NCI-H1436 (cell line): Measurements from ENCODE around the gene MRPL28.
A peak's percentile ranks its signal among the peaks of the same experiment; 100 is the strongest.
"Not testable (repeated sequence)": the region's sequence is repeated elsewhere in the genome, so short reads cannot be mapped to it uniquely, and the experiment has no call there.

Experiments used
- DNase-seq: peaks from one replicate; lab custom pipeline; 2025; lab: John Stamatoyannopoulos, UW

Gene MRPL28

DNA sequence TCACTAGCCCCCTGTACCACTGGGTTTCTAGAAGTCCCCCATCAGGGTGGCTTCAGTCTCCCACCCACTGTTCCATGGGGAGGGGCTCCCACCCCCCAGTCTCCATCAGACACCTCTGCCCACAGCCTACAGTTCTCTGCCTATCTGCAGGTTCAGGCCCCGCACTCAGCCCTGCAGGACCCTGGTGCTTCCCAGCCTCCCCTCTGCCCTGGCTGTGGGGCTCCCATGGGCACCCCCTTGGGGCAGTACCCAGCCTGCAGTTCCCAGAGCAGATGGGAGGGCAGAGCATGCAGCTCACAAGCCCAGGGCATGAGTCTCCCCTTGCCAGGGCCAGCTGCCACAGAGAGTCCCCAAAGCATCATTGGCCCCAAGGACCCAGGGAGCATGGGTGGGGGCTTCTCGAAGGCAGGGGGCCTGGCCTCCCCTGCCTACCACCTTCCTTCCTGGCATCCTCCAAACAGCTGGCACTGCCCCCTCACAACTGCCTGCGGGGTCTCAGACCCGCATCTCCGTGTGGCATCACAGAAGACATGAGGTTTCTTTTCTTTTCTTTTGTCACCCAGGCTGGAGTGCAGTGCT, 2.8 kb upstream of the MRPL28 start:
- no peak for DNase-seq

DNA sequence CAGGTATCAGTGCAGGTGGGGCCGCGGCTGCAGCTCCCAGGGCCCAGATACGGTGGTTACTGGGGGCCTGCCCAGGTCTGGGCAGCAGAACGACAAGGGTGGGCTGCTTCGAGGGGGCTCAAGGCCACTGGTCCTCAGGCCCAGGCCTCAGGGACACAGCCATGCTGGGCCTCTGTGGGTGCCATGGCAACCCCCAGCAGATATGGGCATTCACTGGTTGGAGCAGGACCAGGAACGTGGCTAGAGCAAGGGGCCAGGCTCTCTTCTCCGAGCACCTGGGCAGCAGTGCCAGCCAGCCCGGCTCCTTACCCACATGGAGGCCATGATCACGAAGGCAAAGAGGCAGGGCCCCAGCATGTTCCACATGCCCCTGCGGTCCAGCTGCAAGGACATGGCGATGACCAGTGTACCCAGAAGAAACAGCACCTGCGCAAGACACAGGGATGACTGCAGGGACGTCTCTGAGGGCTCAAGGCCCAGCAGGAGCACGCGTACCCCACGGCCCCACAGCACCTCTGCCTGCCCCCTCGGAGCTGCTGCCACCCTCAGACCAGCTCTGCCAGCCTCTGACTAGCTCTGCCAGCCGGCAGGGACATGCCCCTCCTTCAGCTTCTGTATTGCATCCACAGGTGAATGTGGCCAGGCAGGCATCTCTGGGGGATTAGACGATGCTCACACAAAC, 2.1 kb upstream of the MRPL28 start:
- no peak for DNase-seq

DNA sequence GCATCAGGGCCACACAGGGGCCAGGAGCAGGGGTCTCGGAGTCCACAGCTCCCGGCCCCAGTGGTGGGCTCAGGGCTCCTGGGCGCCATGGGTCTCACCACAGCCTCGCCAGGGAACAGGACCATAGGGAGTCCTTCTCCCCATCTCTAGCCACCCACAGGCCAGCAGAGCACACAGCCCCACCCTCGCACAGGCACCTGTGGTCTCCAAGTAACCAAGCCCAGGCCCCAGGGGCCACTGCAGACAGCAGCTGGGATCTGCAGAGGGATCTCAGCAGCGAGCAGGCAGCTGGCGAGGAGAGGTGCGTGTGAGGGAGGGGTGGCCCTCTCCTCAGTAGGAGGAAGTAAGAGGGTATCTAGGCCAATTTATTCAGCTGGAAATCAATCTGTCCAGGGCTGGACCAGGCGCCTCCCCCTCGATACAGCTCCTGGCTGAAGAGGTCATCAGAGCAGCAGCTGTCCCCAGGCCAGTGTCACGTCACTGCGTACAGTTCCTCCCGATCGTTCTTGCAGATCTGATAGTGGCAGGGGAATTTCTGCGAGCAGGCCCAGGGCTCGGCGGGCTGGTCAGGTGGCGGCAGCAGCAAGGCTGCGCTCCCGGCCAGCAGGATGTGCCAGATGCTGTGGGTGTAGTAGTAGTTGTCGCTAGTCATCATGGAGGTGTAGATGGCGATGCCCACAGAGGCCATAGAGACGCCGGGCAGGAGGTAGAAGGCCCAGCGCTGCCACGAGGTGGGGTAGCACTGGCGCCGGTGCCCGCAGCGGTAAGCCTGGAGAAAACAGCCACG, 1.4 kb upstream of the MRPL28 start:
- no peak for DNase-seq

DNA sequence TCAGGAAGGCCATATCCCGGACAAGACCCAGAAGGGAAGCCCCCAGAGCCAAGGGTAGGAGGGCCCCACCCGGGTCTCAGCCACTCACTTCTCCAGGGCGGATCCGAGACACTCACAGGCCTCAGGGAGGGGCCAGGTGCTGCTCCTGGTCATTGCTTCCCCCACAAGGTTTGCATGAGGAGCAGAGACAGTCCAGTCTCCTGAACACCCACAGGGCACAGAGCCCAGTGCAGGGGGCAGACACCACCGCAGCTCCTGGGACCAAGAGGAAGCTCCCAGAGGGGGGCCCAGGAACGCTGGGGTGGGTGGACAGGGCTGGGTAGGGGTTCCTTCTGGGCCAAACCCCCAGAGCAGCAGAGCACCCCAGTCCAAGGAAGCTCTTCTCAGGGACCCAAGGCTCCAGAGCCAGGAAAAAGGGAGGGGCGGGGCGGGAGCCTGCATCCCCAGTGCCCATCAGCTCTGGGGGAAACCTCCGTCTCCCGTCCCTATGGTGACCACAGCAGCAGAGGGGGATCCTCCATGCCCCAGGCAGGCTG, 709 bp upstream of the MRPL28 start:
- DNase-seq, result no peak

DNA sequence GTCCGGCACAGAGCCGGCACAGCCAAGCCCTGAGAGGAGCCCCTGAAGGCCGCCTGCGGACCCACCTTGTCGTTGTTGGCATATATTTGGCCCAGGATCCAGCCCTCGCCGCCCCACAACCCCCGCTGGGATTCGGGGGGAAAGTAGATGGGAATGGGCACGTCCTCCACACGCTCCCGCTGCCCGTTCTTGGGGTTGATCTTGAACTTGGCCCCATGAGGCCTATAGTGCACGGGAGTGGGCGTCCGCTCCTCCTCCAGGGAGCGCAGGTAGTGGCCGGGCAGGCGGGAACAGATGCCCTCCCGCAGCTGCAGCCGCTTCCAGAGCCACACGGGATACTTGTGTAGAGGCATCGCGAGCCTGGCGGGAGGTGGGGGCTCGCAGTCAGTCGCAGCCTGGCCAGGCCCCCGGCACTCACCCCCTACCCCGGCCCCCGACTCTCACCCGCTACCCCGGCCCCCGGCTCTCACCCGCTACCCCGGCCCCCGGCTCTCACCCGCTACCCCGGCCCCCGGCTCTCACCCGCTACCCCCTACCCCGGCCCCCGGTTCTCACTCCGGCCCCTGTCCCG, 387 bp downstream of the MRPL28 start:
- DNase-seq, result no peak

DNA sequence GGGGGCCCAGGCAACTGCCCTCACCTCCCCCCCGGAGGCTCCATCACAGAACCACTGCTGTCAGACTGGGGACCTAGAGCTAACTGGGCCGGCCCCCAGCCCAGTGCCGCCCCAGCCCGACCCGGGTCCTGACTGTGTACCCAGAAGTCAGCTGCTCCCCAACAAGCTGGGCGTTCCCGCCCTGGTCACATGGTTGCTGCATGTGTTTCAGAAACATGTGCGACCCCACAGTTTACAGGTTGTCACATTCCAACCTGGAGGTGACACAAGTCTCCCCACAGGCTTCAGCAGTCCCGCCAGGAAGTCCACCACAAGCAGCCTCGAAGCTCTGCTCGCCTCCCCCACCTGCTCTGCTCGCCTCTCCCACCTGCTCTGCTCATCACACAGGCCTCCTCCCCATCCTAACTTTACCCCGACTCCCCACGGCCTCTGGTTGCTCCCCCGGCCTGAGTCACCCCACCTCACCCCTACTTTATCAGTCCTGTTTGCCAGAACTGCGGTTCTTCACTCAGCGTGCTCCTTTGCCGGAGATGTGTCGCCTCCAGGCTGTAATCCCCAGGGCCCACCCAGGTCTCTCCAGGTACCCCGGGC, 968 bp downstream of the MRPL28 start:
- DNase-seq, result no peak

DNA sequence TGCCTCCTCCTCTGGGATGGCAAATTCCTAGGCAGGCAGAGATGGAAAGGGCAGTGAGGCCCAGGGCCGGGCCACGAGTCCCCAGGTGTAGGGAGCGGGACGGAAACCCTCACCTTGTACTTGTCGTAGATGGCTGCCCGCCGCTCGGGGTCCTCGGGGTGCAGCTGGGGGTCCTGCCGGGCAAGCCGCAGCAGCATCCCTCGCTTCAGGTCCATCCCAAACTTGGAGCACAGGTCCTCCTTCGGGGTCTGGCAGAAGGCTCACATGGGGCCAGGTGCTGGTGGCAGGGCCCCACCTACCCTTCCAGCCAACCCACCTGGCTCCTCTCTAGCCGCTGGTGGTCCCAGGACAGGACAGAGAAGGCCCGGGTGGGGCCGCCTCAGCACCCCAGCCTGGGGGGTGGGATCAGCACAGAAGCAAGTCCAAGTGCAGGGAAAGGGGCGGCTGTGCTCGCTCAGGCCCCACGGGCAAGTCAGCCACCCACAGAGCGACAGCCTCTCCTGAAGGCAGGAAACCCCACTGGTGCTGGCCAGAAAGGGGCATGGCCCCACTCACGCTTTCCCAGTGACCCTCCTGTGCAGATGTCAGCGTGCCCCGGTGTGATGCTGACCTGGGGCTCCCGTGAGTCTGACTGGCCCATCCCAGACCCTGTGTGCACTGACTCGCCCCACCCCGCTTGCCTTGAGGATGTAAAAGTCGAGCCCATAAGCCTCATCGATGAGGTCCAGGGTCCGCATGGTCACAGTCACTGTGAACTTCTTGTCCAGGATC, 1.8 kb downstream of the MRPL28 start:
- DNase-seq, result no peak

DNA sequence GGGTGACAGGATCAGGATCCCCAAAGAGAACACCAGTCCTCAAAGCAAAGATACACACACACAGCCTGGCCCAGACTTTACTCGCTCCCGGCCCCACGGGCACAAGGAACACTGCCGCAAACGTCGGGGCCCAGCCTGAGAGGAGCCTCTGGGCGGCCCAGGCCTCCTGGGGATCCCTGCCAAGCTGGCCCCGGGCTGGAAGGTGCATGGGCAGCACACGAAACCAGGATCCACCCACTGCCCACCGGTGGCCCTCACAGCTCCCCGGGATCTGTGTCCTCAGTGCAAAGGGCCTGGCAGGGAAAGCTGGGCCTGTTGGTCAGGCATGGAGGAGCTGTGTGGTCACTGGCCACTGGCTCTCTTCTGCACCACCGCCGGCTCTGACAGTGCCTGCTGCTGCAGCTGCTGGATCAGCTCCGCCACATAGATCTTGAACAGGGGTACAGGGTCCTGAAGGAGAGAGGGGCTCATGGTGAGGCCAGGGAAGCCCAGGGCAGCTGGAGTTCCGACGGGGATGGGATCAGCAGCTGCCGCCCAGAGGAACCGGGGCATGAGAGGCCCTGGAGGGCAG, 2.9 kb downstream of the MRPL28 start:
- DNase-seq, result no peak

DNA sequence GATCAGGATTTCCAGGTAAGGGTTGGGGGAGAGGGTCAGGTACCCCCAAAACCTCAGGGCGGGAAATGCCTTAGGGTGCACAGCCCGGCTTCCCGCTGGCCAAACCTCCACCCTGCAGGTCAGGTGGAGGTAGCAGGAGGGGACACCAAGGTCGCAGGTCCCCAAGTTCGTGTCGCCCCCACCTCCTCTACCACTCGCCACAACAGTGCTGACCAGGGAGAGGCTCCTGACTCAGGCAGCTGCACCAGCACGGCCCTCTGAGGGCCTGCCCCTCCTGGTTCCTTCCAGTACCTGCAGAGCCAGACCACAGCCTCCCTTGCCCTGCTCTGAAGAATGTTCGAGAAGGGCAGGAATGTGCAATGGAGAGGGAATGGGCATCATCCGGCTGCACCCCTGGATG, 3.9 kb downstream of the MRPL28 start:
- DNase-seq, result no peak

DNA sequence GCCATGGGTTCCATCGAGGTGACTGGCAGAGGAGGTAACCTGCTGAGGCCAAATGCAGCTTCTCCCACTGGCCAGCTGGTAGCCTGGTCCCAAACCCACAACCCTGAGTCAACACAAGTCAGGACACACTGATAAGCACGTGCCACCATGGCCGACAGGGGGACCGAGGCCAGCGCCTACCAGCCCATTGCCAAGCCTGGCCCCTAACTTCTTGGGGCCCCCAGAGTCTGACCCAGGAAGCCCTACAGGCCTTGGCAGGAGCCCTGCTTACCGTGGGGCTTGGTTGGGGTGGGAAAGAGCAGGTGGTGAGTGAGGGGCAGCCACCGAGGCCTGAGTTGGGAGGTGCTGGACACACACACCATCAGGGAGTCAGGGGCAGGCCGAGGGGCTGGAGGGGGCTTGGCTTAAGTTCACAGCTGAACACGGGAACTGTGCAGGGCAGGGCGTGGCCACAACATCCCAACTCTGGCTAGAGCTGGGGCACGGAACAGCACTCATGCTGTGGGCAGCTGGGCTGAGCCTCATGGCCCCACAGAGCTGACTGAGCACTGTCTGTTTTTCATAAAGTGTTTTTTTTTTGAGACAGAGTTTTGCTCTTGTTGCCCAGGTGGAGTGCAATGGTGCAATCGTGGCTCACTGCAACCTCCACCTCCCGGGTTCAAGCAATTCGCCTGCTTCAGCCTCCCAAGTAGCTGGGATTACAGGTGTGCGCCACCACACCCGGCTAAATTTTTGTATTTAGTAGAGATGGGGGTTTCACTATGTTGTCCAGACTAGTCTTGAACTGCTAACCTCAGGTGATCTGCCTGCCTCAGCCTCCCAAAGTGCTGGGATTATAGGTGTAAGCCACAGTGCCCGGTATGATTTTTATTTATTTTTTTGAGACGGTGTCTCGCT, 5.5 kb downstream of the MRPL28 start:
- no peak for DNase-seq

DNA sequence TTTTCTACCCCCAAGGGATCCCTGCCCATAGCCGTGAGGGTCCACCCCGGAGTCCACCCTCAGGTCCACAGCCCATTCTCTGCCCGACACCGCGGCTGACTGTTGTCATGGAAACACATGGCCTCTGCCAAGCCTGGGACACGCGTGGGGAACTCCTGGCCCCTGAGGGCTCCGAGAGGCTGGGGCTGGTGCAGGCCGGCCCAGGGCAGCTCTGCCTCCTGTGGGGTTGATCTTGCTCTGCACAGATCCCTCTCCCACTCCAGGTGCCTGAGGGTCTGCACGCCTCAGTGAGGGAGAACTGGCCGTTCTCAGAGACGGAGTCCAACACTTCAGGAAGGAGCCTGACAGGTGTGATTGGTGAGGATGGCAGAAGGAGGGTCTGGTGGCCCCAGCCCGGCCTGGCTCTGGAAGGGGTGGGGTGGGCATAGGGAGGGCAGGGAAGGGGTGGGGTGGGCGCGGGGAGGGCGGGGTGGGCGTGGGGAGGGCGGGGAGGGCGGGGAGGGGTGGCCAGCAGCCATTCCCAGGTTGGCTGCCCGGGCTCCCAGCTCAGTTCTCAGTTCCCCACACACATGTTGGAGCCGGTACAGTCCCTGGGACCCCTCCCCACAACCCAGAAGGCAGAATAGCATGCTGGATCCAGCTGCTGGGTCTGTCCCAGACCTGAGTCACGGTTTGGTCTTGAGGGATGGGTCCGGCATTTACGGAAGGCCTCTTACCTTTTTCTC, 6.4 kb downstream of the MRPL28 start:
- no peak for DNase-seq

DNA sequence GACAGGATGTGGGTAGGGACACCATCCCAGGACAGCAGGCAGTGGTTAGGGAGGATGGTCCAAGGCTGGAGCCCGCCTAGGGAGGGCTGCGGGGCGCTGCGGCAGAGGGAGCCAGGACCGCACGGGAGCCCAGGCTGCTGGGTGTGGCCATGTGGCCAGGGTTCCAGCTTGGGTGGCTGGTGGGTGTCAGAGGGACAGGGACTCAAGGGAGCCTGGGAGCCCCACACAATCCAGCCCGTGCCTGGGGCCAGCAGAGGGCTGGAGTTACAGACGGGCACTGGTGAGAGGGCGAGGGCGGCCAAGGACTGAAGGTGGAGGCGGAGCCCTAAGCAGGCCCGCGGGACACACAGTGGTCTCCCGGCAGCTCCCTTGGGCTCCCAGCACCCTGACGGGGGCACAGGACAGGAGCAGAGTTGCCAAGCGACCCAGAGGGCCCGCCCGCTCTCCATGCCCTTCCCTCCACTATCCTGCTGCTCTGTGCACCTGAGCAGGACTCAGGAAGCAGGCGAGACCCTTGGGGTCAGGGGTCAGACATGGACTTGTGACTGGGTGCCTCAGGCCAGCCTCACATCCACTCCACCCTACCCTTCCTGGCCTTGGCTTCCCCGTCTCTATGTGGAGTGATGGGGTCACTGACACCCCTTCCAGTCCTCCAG, 7.1 kb downstream of the MRPL28 start:
- no peak for DNase-seq

DNA sequence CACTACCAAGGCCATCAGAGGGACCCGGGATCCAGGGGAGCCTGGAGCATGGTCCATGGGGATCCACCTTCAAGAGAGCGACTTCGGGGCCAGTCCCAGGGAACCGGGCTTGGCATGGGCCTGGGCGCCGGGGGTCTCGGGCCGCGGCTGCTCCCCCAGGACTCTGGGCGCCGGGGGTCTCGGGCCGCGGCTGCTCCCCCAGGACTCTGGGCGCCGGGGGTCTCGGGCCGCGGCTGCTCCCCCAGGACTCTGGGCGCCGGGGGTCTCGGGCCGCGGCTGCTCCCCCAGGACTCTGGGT, 7.7 kb downstream of the MRPL28 start:
- not testable (repeated sequence) for DNase-seq

DNA sequence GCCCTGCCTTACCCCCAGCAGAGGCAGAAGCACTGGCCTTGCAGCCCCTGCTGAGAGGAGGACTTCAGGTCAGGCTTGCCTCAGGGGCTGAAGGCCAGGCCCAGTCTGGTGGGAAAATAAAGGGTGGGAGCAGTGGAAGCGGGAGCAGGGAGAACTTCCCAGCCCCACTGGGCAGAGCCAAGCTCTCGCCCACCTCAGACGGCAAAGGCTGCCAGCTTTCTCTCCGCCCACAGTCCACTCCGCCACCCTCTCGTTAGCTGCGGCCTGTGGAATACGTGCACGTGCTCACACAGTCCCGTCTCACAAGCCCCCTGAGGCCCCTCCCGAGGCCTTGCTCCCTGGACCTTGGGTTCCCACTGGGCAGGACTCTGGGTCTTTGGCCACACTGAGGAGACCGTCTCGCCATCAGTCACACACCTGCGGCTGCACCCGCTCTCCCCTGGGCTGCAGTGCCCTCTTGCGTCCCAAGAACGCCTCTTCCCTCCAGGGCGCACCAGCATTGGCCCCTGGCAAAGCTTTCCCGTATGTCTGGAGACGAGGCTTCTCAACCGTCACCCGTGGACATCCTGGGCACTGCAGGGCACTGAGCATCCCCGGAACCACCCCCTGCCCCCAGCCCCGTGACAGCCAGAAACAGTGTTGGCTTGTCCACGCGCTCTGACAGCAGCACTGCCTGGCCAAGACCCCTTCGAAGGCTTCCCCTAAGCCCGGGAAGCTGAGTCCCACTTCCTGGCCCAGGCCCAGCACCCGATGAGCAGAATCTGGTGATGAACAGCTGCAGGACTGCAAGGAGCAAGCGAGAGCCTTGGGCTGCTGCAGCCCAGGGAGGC, 8.3 kb downstream of the MRPL28 start:
- peak; percentile 80 for DNase-seq

DNA sequence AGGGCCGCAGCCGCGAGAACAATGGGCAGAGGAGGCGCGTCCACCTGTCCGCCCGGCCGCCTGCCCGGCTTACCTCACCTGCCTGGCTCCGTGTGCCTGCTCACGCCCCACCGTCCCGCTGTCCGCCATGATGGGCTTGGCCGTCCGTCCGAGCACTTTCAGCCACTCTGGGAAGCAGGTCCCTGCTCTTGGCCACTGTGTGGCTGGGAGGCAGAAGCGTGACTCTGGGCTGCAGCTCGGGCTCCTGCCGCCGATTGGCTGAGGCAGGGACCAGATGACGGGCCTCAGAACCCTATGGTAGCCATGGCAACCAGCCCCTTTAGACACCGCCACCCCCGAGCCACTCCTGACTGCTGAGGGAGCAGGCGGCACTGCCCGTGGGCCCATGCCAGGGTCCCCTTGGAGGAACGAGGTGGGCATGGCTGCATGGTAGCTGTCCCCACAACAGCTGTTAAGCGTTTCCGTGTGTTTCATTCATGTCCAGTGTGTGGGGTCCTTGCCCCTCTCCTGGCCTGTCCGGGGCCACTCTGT, 8.9 kb downstream of the MRPL28 start:
- no peak for DNase-seq

DNA sequence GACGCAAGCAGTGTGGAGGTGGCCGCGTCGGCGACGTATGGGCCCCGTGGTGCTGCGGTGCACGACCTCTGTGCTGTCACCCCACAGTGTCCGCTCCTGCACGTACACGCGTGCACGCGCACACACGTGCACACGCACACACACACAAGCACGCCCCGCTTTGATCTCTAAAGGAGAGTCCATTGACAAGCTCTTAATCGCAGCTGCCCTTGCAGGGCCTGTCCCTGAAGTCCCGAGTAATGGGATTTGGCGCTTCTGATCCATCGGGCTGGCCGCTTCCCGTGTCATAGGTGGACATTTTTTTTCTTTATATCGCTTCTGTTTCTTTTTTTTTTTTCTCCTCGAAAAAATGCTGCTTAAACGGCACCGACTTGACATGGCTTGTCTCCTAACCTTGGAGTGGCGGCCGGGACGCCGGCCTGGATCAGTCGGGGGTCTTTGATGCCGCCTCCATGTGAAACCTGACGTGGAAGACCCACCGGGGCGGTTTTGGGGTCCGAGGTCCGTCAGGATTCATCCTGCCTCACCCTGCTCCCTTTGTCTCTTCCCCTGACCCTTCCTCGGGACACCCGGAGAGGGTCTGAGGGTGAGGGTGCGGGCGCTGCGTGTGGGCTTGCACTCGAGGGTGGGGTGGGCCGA, 9.5 kb downstream of the MRPL28 start:
- DNase-seq, result no peak

DNA sequence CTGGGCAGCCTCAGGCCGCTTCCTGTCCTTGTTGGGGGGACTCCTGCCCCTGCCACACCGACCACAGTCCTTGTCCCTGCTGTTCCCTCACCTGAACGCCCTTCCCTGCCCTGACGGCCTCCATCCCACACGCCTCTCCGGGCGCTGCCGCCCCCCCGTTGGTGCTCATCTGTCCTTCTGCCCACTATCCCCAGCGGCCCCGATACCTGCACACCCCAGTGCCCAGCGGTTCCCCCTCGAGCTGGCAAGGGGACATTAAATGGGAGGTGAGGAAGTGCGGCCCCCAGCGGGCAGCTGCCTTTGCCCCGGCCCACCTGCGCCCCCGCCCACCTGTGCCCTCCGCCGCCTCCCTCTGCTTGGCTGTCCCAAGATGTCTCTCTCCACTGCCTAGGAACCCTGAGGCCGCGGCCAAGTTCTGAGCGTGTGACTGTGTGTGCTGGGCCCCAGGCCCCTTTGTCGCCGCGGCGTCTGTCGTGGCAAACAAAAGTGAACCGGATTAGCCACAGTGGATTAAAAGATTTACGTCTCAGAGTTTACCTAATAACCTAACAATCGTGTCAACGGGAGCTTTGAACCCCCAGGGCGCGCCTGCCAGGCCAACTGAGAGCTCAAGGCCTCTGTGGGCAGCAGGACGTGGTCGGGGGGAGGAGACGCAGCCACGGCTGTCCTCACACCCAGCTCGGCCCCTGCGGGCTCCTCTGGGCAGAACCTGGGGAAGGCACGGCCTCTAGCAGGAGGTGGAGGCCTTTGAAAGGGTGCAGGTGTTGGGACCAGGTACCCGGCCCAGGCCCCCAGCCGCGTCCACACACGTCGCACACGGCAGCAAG, 10.3 kb downstream of the MRPL28 start:
- DNase-seq, result no peak
